ENCODE results near the gene HDAC7.

DNA sequence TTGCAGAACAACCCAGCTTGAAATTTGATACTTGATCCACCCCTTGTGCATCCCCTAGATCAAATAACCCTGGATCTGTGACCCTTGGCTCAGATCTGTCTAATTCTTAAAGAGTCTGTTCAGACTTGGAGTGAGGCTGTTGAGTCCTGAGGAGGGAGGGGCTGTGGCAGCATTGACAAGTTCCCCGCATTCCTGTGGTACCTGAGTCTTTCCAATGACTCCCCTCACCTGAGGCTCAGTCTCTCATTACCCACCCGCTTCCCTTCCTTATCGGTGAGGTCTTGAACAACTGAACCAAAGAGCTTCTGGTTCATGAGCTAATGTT, 16.1 kb upstream of the HDAC7 start:
- TF ChIP-seq, protein P1, sequence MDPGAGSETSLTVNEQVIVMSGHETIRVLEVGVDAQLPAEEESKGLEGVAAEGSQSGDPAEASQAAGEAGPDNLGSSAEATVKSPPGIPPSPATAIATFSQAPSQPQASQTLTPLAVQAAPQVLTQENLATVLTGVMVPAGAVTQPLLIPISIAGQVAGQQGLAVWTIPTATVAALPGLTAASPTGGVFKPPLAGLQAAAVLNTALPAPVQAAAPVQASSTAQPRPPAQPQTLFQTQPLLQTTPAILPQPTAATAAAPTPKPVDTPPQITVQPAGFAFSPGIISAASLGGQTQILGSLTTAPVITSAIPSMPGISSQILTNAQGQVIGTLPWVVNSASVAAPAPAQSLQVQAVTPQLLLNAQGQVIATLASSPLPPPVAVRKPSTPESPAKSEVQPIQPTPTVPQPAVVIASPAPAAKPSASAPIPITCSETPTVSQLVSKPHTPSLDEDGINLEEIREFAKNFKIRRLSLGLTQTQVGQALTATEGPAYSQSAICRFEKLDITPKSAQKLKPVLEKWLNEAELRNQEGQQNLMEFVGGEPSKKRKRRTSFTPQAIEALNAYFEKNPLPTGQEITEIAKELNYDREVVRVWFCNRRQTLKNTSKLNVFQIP (CRISPR knock-in tag; IDR thresholded peaks at IDR 0.05; ENCODE audit: borderline replicate concordance, low read depth): no peak
- TF ChIP-seq ZNF565 (CRISPR knock-in tag; conservative IDR thresholded peaks at IDR 0.05; ENCODE audit: low read depth) (no peak), BACH2 (CRISPR knock-in tag; IDR thresholded peaks at IDR 0.05; ENCODE audit: borderline replicate concordance) (no peak), SNAI2 (CRISPR knock-in tag; IDR thresholded peaks at IDR 0.05) (no peak)
- TF ChIP-seq, protein P2, sequence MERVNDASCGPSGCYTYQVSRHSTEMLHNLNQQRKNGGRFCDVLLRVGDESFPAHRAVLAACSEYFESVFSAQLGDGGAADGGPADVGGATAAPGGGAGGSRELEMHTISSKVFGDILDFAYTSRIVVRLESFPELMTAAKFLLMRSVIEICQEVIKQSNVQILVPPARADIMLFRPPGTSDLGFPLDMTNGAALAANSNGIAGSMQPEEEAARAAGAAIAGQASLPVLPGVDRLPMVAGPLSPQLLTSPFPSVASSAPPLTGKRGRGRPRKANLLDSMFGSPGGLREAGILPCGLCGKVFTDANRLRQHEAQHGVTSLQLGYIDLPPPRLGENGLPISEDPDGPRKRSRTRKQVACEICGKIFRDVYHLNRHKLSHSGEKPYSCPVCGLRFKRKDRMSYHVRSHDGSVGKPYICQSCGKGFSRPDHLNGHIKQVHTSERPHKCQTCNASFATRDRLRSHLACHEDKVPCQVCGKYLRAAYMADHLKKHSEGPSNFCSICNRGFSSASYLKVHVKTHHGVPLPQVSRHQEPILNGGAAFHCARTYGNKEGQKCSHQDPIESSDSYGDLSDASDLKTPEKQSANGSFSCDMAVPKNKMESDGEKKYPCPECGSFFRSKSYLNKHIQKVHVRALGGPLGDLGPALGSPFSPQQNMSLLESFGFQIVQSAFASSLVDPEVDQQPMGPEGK (CRISPR knock-in tag; IDR thresholded peaks at IDR 0.05; ENCODE audit: borderline replicate concordance): no peak
- TF ChIP-seq, protein P3, sequence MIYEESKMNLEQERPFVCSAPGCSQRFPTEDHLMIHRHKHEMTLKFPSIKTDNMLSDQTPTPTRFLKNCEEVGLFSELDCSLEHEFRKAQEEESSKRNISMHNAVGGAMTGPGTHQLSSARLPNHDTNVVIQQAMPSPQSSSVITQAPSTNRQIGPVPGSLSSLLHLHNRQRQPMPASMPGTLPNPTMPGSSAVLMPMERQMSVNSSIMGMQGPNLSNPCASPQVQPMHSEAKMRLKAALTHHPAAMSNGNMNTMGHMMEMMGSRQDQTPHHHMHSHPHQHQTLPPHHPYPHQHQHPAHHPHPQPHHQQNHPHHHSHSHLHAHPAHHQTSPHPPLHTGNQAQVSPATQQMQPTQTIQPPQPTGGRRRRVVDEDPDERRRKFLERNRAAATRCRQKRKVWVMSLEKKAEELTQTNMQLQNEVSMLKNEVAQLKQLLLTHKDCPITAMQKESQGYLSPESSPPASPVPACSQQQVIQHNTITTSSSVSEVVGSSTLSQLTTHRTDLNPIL (CRISPR knock-in tag; IDR thresholded peaks at IDR 0.05; ENCODE audit: low read depth): no peak
